Measurements from ENCODE around the gene HIBCH.

HIBCH gene

GRCh38 chr2:190179754-190180312, 139.8 kb downstream of the HIBCH start:
- no peak for DNase-seq (ENCODE audit: low read depth in 1 of 2, low spot score in 1 of 2)
- TF ChIP-seq GABPA (IDR thresholded peaks at IDR 0.05; ENCODE audit: low read depth) (no peak), CTCF (IDR thresholded peaks at IDR 0.05; ENCODE audit: insufficient read depth, low read length) (no peak), REST (IDR thresholded peaks at IDR 0.05; ENCODE audit: insufficient replicate concordance, low read depth) (no peak), SPI1 (IDR thresholded peaks at IDR 0.05; ENCODE audit: borderline replicate concordance, low read depth) (no peak), POLR2AphosphoS5 (IDR thresholded peaks at IDR 0.05; ENCODE audit: low read depth) (no peak)
- Histone ChIP-seq H3K4me3 (replicated peaks; ENCODE audit: insufficient read depth, low read length) (peak overlapping the region; percentile 48), H3K27me3 (ENCODE audit: insufficient read depth, poor library complexity, severe bottlenecking) (no peaks in the 10 kb centered on the region), H3K27ac (replicated peaks) (no peak overlapping the region)

GRCh38 chr2:190178066-190178722, 141.4 kb downstream of the HIBCH start:
- TF ChIP-seq POLR2AphosphoS5 (IDR thresholded peaks at IDR 0.05; ENCODE audit: low read depth): no peak
- TF ChIP-seq CTCF (IDR thresholded peaks at IDR 0.05; ENCODE audit: insufficient read depth, low read length): no peak
- TF ChIP-seq GABPA (IDR thresholded peaks at IDR 0.05; ENCODE audit: low read depth): no peak
- TF ChIP-seq SPI1 (IDR thresholded peaks at IDR 0.05; ENCODE audit: borderline replicate concordance, low read depth): no peak
- no peak for TF ChIP-seq REST (IDR thresholded peaks at IDR 0.05; ENCODE audit: insufficient replicate concordance, low read depth)
- Histone ChIP-seq H3K27me3 (ENCODE audit: insufficient read depth, poor library complexity, severe bottlenecking) (no peaks in the 10 kb centered on the region), H3K4me3 (replicated peaks; ENCODE audit: insufficient read depth, low read length) (no peak overlapping the region), H3K27ac (replicated peaks) (no peak overlapping the region)
- DNase-seq (ENCODE audit: low read depth in 1 of 2, low spot score in 1 of 2): no peak

- H3K27ac ChIP-seq (replicated peaks): no peak overlapping the region
- no peaks in the 10 kb centered on the region for H3K27me3 ChIP-seq (ENCODE audit: insufficient read depth, poor library complexity, severe bottlenecking)
- no peak overlapping the region for H3K4me3 ChIP-seq (replicated peaks; ENCODE audit: insufficient read depth, low read length)
- TF ChIP-seq POLR2AphosphoS5 (IDR thresholded peaks at IDR 0.05; ENCODE audit: low read depth) (no peak), REST (IDR thresholded peaks at IDR 0.05; ENCODE audit: insufficient replicate concordance, low read depth) (no peak), SPI1 (IDR thresholded peaks at IDR 0.05; ENCODE audit: borderline replicate concordance, low read depth) (no peak), GABPA (IDR thresholded peaks at IDR 0.05; ENCODE audit: low read depth) (no peak), CTCF (IDR thresholded peaks at IDR 0.05; ENCODE audit: insufficient read depth, low read length) (no peak)
- DNase-seq (ENCODE audit: low read depth in 1 of 2, low spot score in 1 of 2): no peak
Observed at GRCh38 chr2:190177249-190178040, 142.2 kb downstream of the HIBCH start.

All from HL-60 (cell line).